Small intestine (tissue), 7 donors: ENCODE data around the gene ELL2. TPM values are rescaled to one million over a fixed set of nuclear protein-coding genes. Genes with fewer than 3 reads are reported as not detected.
"Not testable (repeated sequence)": the region's sequence is repeated elsewhere in the genome, so short reads cannot be mapped to it uniquely, and the experiment has no call there.

ENCODE experiments used
- DNase-seq, 2 donors: peaks; one replicate each; pipeline versions ENCODE4 v3.0.0 to v3.0.0-alpha.2; 2013
- FAIRE-seq: peaks from 2 replicates; lab custom pipeline; 2012; peaks lifted over from hg19 to GRCh38; lab: Jason Lieb, UNC
- H3K27ac ChIP-seq, 3 donors: one replicate each; pipeline ENCODE4 v1.5.1; 2013; ENCODE audit warnings: low read length in 2 of 3, mild to moderate bottlenecking in 2 of 3, control low read depth in 1 of 3, inconsistent platforms in 1 of 3, low read depth in 1 of 3, moderate library complexity in 1 of 3
- H3K27me3 ChIP-seq, 3 donors: one replicate each; pipeline ENCODE4 v1.6.1; 2013; ENCODE audit warnings: low read length in 3 of 3, inconsistent platforms in 1 of 3; ENCODE audit not compliant: control insufficient read depth in 3 of 3, insufficient read depth in 3 of 3
- H3K36me3 ChIP-seq, 3 donors: one replicate each; pipeline ENCODE4 v1.6.1; 2013; ENCODE audit warnings: low read length in 3 of 3, inconsistent platforms in 1 of 3, low read depth in 1 of 3, mild to moderate bottlenecking in 1 of 3, moderate library complexity in 1 of 3; ENCODE audit not compliant: control insufficient read depth in 3 of 3, insufficient read depth in 2 of 3
- H3K4me1 ChIP-seq, 3 donors: one replicate each; pipeline ENCODE4 v1.6.1; 2013; ENCODE audit warnings: low read length in 2 of 3, inconsistent platforms in 1 of 3, low read depth in 1 of 3, mild to moderate bottlenecking in 1 of 3, moderate library complexity in 1 of 3; ENCODE audit not compliant: control insufficient read depth in 3 of 3, insufficient read depth in 2 of 3
- H3K4me3 ChIP-seq, 3 donors: one replicate each; pipeline ENCODE4 v1.5.1; 2013; ENCODE audit warnings: low read length in 3 of 3, control low read depth in 1 of 3, inconsistent platforms in 1 of 3, low read depth in 1 of 3, mild to moderate bottlenecking in 1 of 3, moderate library complexity in 1 of 3
- H3K9me3 ChIP-seq, 2 donors: one replicate each; pipeline ENCODE4 v1.6.1; 2013; ENCODE audit warnings: low read depth in 1 of 2, low read length in 1 of 2; ENCODE audit not compliant: control insufficient read depth in 2 of 2, insufficient read depth in 1 of 2
- WGBS, 3 donors: extraction: QIAGEN DNeasy Blood & Tissue Kit; methylation state at CpG; one replicate each; pipeline ENCODE4 v1.1.7; 2013; 5-methylcytosine and 5-hydroxymethylcytosine counted together
- polyA plus RNA-seq, 4 donors: library from polyadenylated mRNA; stranded (reverse) in 3 of 4; unstranded in 1 of 4; fragments of 200-250 nt in 3 of 4; fragments of 120-200 nt in 1 of 4; gene quantifications; one replicate each; pipeline versions ENCODE4 v1.2.1 to v1.2.3, GENCODE V29; 2013
- donor health status: healthy with polysubstance abuse.
- donor health status: control.
- donor health status: control.
- donor health status: Bipolar disorder and iron deficiency.
- donor health status: healthy.

Gene ELL2
- polyA plus RNA-seq, 4 donors, result 9.7 to 35.7 (median 12.2) TPM

- Histone ChIP-seq H3K36me3 (peaks cover 0 to 4% (median 2%) of the 10 kb centered on the region in 3 donors), H3K27me3 (no peaks in the 10 kb centered on the region), H3K9me3 (no peaks in the 10 kb centered on the region), H3K4me3 (no peak overlapping the region), H3K27ac (peak overlapping the region in 2 of 3 donors; percentile 16 to 42), H3K4me1 (peaks cover 0 to 16% (median 14%) of the 10 kb centered on the region in 3 donors)
- FAIRE-seq (no peak), DNase-seq (peak; percentile 30 to 31)
- 92 to 95% (median 94%) methylated on average over 7 of the region's 7 CpGs for WGBS, 3 donors
These were observed 32.9 kb downstream of the ELL2 start for GRCh38 chr5:95928724-95929253.

GRCh38 chr5:95927927-95928723 lies 33.5 kb downstream of the ELL2 start:
- Histone ChIP-seq H3K36me3 (peaks cover 0 to 4% (median 2%) of the 10 kb centered on the region in 3 donors), H3K4me1 (peaks cover 2 to 17% (median 14%) of the 10 kb centered on the region in 3 donors), H3K27ac (peak overlapping the region in 1 of 3 donors; percentile 35), H3K27me3 (no peaks in the 10 kb centered on the region), H3K4me3 (no peak overlapping the region), H3K9me3 (no peaks in the 10 kb centered on the region)
- DNase-seq, result no peak
- FAIRE-seq, result no peak
- WGBS, 3 donors, result 57 to 85% (median 72%) methylated on average over 6 of the region's 6 CpGs

- WGBS, 3 donors, result 85 to 92% (median 89%) methylated on average over 10 to 12 of the region's 13 CpGs
- not testable (repeated sequence) for H3K27ac ChIP-seq, H3K27me3 ChIP-seq, H3K36me3 ChIP-seq, H3K9me3 ChIP-seq, FAIRE-seq, H3K4me3 ChIP-seq, DNase-seq
- peaks cover 2 to 17% (median 11%) of the 10 kb centered on the region in 3 donors for H3K4me1 ChIP-seq
These were observed 34.4 kb downstream of the ELL2 start for GRCh38 chr5:95927300-95927699.

GRCh38 chr5:95925939-95926338 lies 35.7 kb downstream of the ELL2 start:
- H3K36me3 ChIP-seq, result peaks cover 2 to 6% (median 2%) of the 10 kb centered on the region in 3 donors
- no peak overlapping the region for H3K4me3 ChIP-seq
- no peaks in the 10 kb centered on the region for H3K27me3 ChIP-seq
- DNase-seq, result no peak
- H3K9me3 ChIP-seq, result no peaks in the 10 kb centered on the region
- H3K27ac ChIP-seq, result no peak overlapping the region
- H3K4me1 ChIP-seq, result peaks cover 2 to 17% (median 8%) of the 10 kb centered on the region in 3 donors
- FAIRE-seq, result no peak

GRCh38 chr5:95925378-95925744 lies 36.3 kb downstream of the ELL2 start:
- Histone ChIP-seq H3K4me1 (peaks cover 2 to 17% (median 7%) of the 10 kb centered on the region in 3 donors), H3K4me3 (no peak overlapping the region), H3K36me3 (peaks cover 0 to 6% (median 2%) of the 10 kb centered on the region in 3 donors), H3K27ac (peak overlapping the region in 1 of 3 donors; percentile 56), H3K27me3 (no peaks in the 10 kb centered on the region), H3K9me3 (no peaks in the 10 kb centered on the region)
- 88 to 92% (median 89%) methylated on average over 2 of the region's 2 CpGs for WGBS, 3 donors
- DNase-seq (no peak), FAIRE-seq (no peak)

- H3K27ac ChIP-seq, result no peak overlapping the region
- H3K4me1 ChIP-seq, result peaks cover 2 to 17% (median 7%) of the 10 kb centered on the region in 3 donors
- FAIRE-seq (no peak), DNase-seq (peak in 1 of 2 donors; percentile 65)
- H3K27me3 ChIP-seq, result no peaks in the 10 kb centered on the region
- no peak overlapping the region for H3K4me3 ChIP-seq
- H3K36me3 ChIP-seq, result peaks cover 0 to 6% (median 2%) of the 10 kb centered on the region in 3 donors
- 56 to 62% (median 60%) methylated on average over 4 of the region's 4 CpGs for WGBS, 3 donors
- no peaks in the 10 kb centered on the region for H3K9me3 ChIP-seq
These were observed 36.8 kb downstream of the ELL2 start for GRCh38 chr5:95924720-95925377.

GRCh38 chr5:95923918-95924544 lies 37.6 kb downstream of the ELL2 start:
- Histone ChIP-seq H3K27ac (peak overlapping the region in 1 of 3 donors; percentile 11), H3K4me1 (peaks cover 2 to 16% (median 6%) of the 10 kb centered on the region in 3 donors), H3K4me3 (no peak overlapping the region), H3K9me3 (no peaks in the 10 kb centered on the region), H3K27me3 (no peaks in the 10 kb centered on the region), H3K36me3 (peaks cover 0 to 6% (median 2%) of the 10 kb centered on the region in 3 donors)
- 70 to 88% (median 80%) methylated on average over 2 of the region's 2 CpGs for WGBS, 3 donors
- DNase-seq (no peak), FAIRE-seq (no peak)

GRCh38 chr5:95922798-95923197 lies 38.9 kb downstream of the ELL2 start:
- FAIRE-seq (no peak), DNase-seq (no peak)
- Histone ChIP-seq H3K4me1 (peaks cover 2 to 12% (median 6%) of the 10 kb centered on the region in 3 donors), H3K27ac (no peak overlapping the region), H3K4me3 (no peak overlapping the region), H3K9me3 (no peaks in the 10 kb centered on the region), H3K36me3 (peaks cover 0 to 2% (median 2%) of the 10 kb centered on the region in 3 donors), H3K27me3 (no peaks in the 10 kb centered on the region)
- WGBS, 3 donors, result 92 to 93% (median 92%) methylated on average over 3 of the region's 3 CpGs
